PC-3 (cell line): Measurements from ENCODE around the gene PPIL4. TPM values are rescaled to one million over a fixed set of nuclear protein-coding genes. Genes with fewer than 3 reads are reported as not detected.

ENCODE experiments used
- ATAC-seq: fragments of 200-7000 bp; cut with Tn5 transposase; 2 replicates; pipeline ENCODE4 v1.9.1; 2020; ENCODE audit warnings: mild to moderate bottlenecking, moderate library complexity
- BruUV-seq: library from RNA; stranded (reverse); fragments of 400-500 nt; replicated peaks from 2 replicates; lab custom pipeline; 2021; lab: Mats Ljungman, UMichigan
- CTCF ChIA-PET: fragments of 300-600 bp; sonication (Branson Sonifier 250); formaldehyde crosslinking; loops from one replicate; lab custom pipeline; 2022; ENCODE audit warnings: antibody characterized with exemption; lab: Charles Lee
- POLR2A ChIA-PET: fragments of 300-600 bp; sonication (Branson Sonifier 250); formaldehyde crosslinking; loops from one replicate; lab custom pipeline; 2022; ENCODE audit warnings: antibody characterized with exemption; ENCODE audit not compliant: unreplicated experiment; lab: Charles Lee
- DNase-seq: peaks from one replicate; pipeline ENCODE4 v3.0.0-alpha.2; 2015
- H2AFZ ChIP-seq: fragments of 300-600 bp; sonication (generic); 2 replicates; pipeline ENCODE4 v1.6.0; 2016; ENCODE audit warnings: antibody characterized with exemption, low read length
- H3F3A ChIP-seq: fragments of 300-600 bp; sonication (generic); one replicate; pipeline ENCODE4 v1.6.0; 2017; ENCODE audit warnings: antibody characterized with exemption, low read length, control low read depth, mild to moderate bottlenecking; ENCODE audit not compliant: unreplicated experiment
- H3K27ac ChIP-seq: fragments of 300-600 bp; sonication (generic); 2 replicates; pipeline ENCODE4 v1.5.1; 2016; ENCODE audit warnings: mild to moderate bottlenecking, low read length
- H3K27me3 ChIP-seq: fragments of 300-600 bp; sonication (generic); 2 replicates; pipeline ENCODE4 v1.6.1; 2016; ENCODE audit warnings: low read length, mixed read lengths
- H3K36me3 ChIP-seq: fragments of 300-600 bp; sonication (generic); 2 replicates; pipeline ENCODE4 v1.6.1; 2016; ENCODE audit warnings: low read depth, mixed run types, low read length, mixed read lengths
- H3K4me1 ChIP-seq: fragments of 300-600 bp; sonication (generic); 2 replicates; pipeline ENCODE4 v1.5.1; 2016; ENCODE audit warnings: low read length; ENCODE audit not compliant: insufficient read depth
- H3K4me2 ChIP-seq: fragments of 300-600 bp; sonication (generic); 2 replicates; pipeline ENCODE4 v1.6.0; 2016; ENCODE audit warnings: low read length
- H3K4me3 ChIP-seq: fragments of 300-600 bp; sonication (generic); 2 replicates; pipeline ENCODE4 v1.5.1; 2016; ENCODE audit warnings: mild to moderate bottlenecking, low read length, mixed read lengths
- H3K79me2 ChIP-seq: fragments of 300-600 bp; sonication (generic); 2 replicates; pipeline ENCODE4 v1.6.1; 2017; ENCODE audit warnings: low read length, mixed read lengths
- H3K9ac ChIP-seq: fragments of 300-600 bp; sonication (generic); 2 replicates; pipeline ENCODE4 v1.6.0; 2016; ENCODE audit warnings: mild to moderate bottlenecking, low read length
- H3K9me2 ChIP-seq: fragments of 300-600 bp; sonication (generic); replicated peaks from 2 replicates; pipeline ENCODE4 v1.6.1; 2016; ENCODE audit warnings: mixed run types, low read length, mixed read lengths
- H3K9me3 ChIP-seq: fragments of 300-600 bp; sonication (generic); 2 replicates; pipeline ENCODE4 v1.6.1; 2016; ENCODE audit warnings: low read length, mixed read lengths
- H4K20me1 ChIP-seq: fragments of 300-600 bp; sonication (generic); 2 replicates; pipeline ENCODE4 v1.6.1; 2016; ENCODE audit warnings: low read length, mixed read lengths
- EZH2 ChIP-seq: fragments of 300-600 bp; sonication (generic); IDR thresholded peaks from one replicate; pipeline ENCODE4 v1.6.1; 2017; ENCODE audit warnings: antibody characterized with exemption, mild to moderate bottlenecking, low read length; ENCODE audit not compliant: unreplicated experiment
- EZH2phosphoT487 ChIP-seq: fragments of 300-600 bp; sonication (generic); IDR thresholded peaks from 2 replicates; pipeline ENCODE4 v1.6.1; 2018; ENCODE audit warnings: mild to moderate bottlenecking, antibody characterized with exemption, low read length, borderline replicate concordance
- intact Hi-C: fragments of 100-400 bp; cut with micrococcal nuclease; formaldehyde crosslinking; loops from 2 replicates; pipeline ENCODE4 v1.9.0; 2023
- total RNA-seq: library from RNA; depleted of rRNA; stranded (reverse); fragments of >200 nt; gene quantifications from 2 replicates; pipeline ENCODE4 v1.2.3, GENCODE V29; 2014
- TF ChIP-seq, protein P1 (sequence below): fragments of 300-600 bp; sonication (generic); conservative IDR thresholded peaks from 2 replicates; pipeline ENCODE4 v1.5.1; 2017; ENCODE audit warnings: antibody characterized with exemption, low read depth, mild to moderate bottlenecking, low read length

PPIL4 gene
- total RNA-seq, 1 experiment from 2014 or later: 12.8 TPM

DNA sequence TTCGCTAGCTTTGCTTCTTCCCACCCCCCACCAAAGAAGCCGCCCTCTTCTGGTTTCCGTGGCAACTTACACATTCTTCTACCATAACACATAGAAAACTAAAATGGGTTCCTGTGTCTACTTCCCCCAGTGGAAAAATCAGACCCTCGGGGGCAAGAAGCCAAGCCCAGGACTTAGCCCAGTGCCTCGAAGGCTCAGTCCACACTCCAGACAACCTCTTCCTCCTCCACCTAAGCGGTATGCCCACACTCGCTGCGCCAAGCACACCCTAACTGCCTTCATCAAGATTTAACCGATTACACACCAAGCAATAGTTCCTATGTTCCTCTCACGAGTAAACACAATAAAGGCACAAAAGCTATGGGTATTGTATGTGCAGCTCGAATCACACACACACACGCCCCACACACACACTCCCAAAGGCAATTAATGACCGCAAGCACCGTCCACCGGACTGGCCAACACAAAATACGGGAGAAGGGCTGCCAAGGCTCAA is 537 bp downstream of the PPIL4 start:
- peak; percentile 32 for ATAC-seq
- peak overlapping the region; percentile 93 for H3K9ac ChIP-seq
- no peaks in the 10 kb centered on the region for H3K9me3 ChIP-seq
- H3K4me1 ChIP-seq: peaks cover 12% of the 10 kb centered on the region
- H3K36me3 ChIP-seq: peaks cover 2% of the 10 kb centered on the region; the same call in 1 of the 2 replicates
- POLR2A ChIA-PET: interaction anchor here (0.7 kb wide), 1 partner anchor 17 kb away, joined by 3 read pairs; no protein-coding TSS in a partner anchor
- no peaks in the 10 kb centered on the region for H3F3A ChIP-seq
- H3K9me2 ChIP-seq: no peaks in the 10 kb centered on the region
- CTCF ChIA-PET: no interaction called here
- H4K20me1 ChIP-seq: no peaks in the 10 kb centered on the region
- H3K27ac ChIP-seq: peak overlapping the region; percentile 90
- H3K27me3 ChIP-seq: no peaks in the 10 kb centered on the region
- H3K4me3 ChIP-seq: peak overlapping the region; percentile 95
- intact Hi-C loops: loop anchor here (5.0 to 10.0 kb wide), 2 partner anchors 102 to 379 kb away; partner anchors contain the start of genes KATNA1 and RAET1G
- TF ChIP-seq, protein P1, sequence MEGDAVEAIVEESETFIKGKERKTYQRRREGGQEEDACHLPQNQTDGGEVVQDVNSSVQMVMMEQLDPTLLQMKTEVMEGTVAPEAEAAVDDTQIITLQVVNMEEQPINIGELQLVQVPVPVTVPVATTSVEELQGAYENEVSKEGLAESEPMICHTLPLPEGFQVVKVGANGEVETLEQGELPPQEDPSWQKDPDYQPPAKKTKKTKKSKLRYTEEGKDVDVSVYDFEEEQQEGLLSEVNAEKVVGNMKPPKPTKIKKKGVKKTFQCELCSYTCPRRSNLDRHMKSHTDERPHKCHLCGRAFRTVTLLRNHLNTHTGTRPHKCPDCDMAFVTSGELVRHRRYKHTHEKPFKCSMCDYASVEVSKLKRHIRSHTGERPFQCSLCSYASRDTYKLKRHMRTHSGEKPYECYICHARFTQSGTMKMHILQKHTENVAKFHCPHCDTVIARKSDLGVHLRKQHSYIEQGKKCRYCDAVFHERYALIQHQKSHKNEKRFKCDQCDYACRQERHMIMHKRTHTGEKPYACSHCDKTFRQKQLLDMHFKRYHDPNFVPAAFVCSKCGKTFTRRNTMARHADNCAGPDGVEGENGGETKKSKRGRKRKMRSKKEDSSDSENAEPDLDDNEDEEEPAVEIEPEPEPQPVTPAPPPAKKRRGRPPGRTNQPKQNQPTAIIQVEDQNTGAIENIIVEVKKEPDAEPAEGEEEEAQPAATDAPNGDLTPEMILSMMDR: no peak
- TF ChIP-seq EZH2phosphoT487 (no peak), EZH2 (no peak)
- H2AFZ ChIP-seq: peak overlapping the region; percentile 92
- peaks cover 46% of the 10 kb centered on the region for H3K79me2 ChIP-seq
- peak overlapping the region; percentile 97 for H3K4me2 ChIP-seq
- peak; percentile 28 for DNase-seq
- TSS peak; percentile 66 for BruUV-seq

DNA sequence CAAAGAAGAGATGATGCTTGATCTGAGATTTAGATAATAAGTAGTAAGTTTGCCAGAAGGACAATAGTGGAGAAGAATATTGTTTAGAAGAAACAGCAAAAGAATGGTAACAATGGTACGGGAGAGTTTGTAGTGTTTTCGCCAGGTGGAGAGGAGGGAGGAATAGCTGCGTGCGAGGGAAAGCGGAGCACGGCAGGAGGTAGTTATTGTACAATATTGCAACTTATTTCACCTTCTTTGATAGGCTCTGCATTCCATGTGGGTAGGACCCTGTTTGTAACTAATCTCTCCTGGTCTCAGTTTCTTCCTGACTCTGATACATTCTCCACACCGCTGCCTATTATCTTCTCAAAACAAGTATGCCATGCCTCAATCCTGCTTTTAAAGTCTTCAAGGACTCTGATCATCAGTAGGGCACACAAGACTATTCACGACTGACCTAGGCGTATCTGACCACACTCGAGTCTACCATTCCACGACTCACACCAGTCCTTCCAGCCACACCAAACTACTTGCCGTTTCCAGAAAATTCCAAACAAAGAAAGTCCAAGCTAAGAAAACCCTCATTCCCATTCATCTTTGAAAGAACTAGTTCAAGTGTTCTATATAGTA is 1.1 kb downstream of the PPIL4 start:
- peak overlapping the region; percentile 92; the same call in 1 of the 2 replicates for H2AFZ ChIP-seq
- H3K36me3 ChIP-seq: peaks cover 2% of the 10 kb centered on the region; the same call in 1 of the 2 replicates
- H3K9me3 ChIP-seq: no peaks in the 10 kb centered on the region
- peak; percentile 3; the same call in 1 of the 2 replicates for ATAC-seq
- DNase-seq: no peak
- H3K27me3 ChIP-seq: no peaks in the 10 kb centered on the region
- POLR2A ChIA-PET: interaction anchor here (0.7 kb wide), 1 partner anchor 17 kb away, joined by 3 read pairs; no protein-coding TSS in a partner anchor
- intact Hi-C loops: loop anchor here (5.0 to 10.0 kb wide), 2 partner anchors 103 to 380 kb away; partner anchors contain the start of genes KATNA1 and RAET1G
- TF ChIP-seq EZH2phosphoT487: no peak
- no peak for TF ChIP-seq EZH2
- TF ChIP-seq, protein P1: no peak
- CTCF ChIA-PET: no interaction called here
- no peaks in the 10 kb centered on the region for H3K9me2 ChIP-seq
- peaks cover 46% of the 10 kb centered on the region for H3K79me2 ChIP-seq
- peaks cover 12% of the 10 kb centered on the region for H3K4me1 ChIP-seq
- H3F3A ChIP-seq: no peaks in the 10 kb centered on the region
- H3K27ac ChIP-seq: no peak overlapping the region
- H3K9ac ChIP-seq: peak overlapping the region; percentile 93
- H4K20me1 ChIP-seq: no peaks in the 10 kb centered on the region
- BruUV-seq: no TSS peak
- peak overlapping the region; percentile 97 for H3K4me2 ChIP-seq
- peak overlapping the region; percentile 95 for H3K4me3 ChIP-seq
